Nephron progenitor cell (in vitro differentiated cells): Measurements from ENCODE around the gene ADAM30.

ENCODE experiments used
- DNase-seq: peaks from one replicate; pipeline ENCODE4 v3.0.0; 2021
- H3K27ac Mint-ChIP-seq: 2 replicates; pipeline ENCODE4 v1.8.0; 2021; ENCODE audit warnings: mild to moderate bottlenecking, moderate library complexity, mixed read lengths
- H3K27me3 Mint-ChIP-seq: 2 replicates; pipeline ENCODE4 v1.8.0; 2021; ENCODE audit warnings: mild to moderate bottlenecking, low read depth, mixed read lengths; ENCODE audit not compliant: poor library complexity
- H3K36me3 Mint-ChIP-seq: 2 replicates; pipeline ENCODE4 v1.8.0; 2021; ENCODE audit warnings: low read depth, mixed read lengths
- H3K4me1 Mint-ChIP-seq: 2 replicates; pipeline ENCODE4 v1.8.0; 2021; ENCODE audit warnings: mixed read lengths
- H3K4me3 Mint-ChIP-seq: 2 replicates; pipeline ENCODE4 v1.8.0; 2021; ENCODE audit warnings: mild to moderate bottlenecking, moderate library complexity, mixed read lengths
- H3K9me3 Mint-ChIP-seq: 2 replicates; pipeline ENCODE4 v1.8.0; 2021; ENCODE audit warnings: mild to moderate bottlenecking, moderate library complexity, mixed read lengths
- CTCF ChIP-seq: fragments of 200-600 bp; sonication (generic); IDR thresholded peaks from 2 replicates; pipeline ENCODE4 v1.5.0; 2021; ENCODE audit warnings: antibody characterized with exemption

Gene ADAM30

GRCh38 chr1:119887427-119887826 lies 8.9 kb downstream of the ADAM30 start:
- Mint-ChIP-seq H3K36me3 (peaks cover 8% of the 10 kb centered on the region), H3K27ac (no peak overlapping the region)

GRCh38 chr1:119885903-119886783 lies 10.2 kb downstream of the ADAM30 start:
- H3K27ac Mint-ChIP-seq: no peak overlapping the region
- peak; percentile 42 for TF ChIP-seq CTCF
- peaks cover 26% of the 10 kb centered on the region for H3K27me3 Mint-ChIP-seq
- H3K4me3 Mint-ChIP-seq: no peak overlapping the region
- peaks cover 39% of the 10 kb centered on the region for H3K9me3 Mint-ChIP-seq
- H3K36me3 Mint-ChIP-seq: peaks cover 8% of the 10 kb centered on the region
- H3K4me1 Mint-ChIP-seq: no peaks in the 10 kb centered on the region
- DNase-seq: peak; percentile 47

More at GRCh38 chr1:119887427-119887826, 8.9 kb downstream of the ADAM30 start:
- DNase-seq: no peak
- Mint-ChIP-seq H3K4me3 (no peak overlapping the region), H3K27me3 (peaks cover 26% of the 10 kb centered on the region), H3K4me1 (no peaks in the 10 kb centered on the region), H3K9me3 (peaks cover 39% of the 10 kb centered on the region)
- no peak for TF ChIP-seq CTCF

- TF ChIP-seq CTCF: no peak
- Mint-ChIP-seq H3K4me1 (peaks cover 12% of the 10 kb centered on the region), H3K27ac (no peak overlapping the region), H3K4me3 (no peak overlapping the region), H3K36me3 (peaks cover 8% of the 10 kb centered on the region), H3K27me3 (peaks cover 26% of the 10 kb centered on the region), H3K9me3 (peaks cover 32% of the 10 kb centered on the region)
- DNase-seq: no peak
Observed at GRCh38 chr1:119884711-119885110, 11.6 kb downstream of the ADAM30 start.

GRCh38 chr1:119883826-119884225 lies 12.5 kb downstream of the ADAM30 start:
- H3K9me3 Mint-ChIP-seq: peaks cover 23% of the 10 kb centered on the region
- H3K27me3 Mint-ChIP-seq: peaks cover 26% of the 10 kb centered on the region
- H3K4me3 Mint-ChIP-seq: no peak overlapping the region
- no peak for TF ChIP-seq CTCF
- H3K4me1 Mint-ChIP-seq: peaks cover 13% of the 10 kb centered on the region
- DNase-seq: no peak
- no peak overlapping the region for H3K27ac Mint-ChIP-seq
- peaks cover 7% of the 10 kb centered on the region for H3K36me3 Mint-ChIP-seq

GRCh38 chr1:119882132-119883049 lies 13.9 kb downstream of the ADAM30 start:
- peaks cover 13% of the 10 kb centered on the region for H3K4me1 Mint-ChIP-seq
- H3K9me3 Mint-ChIP-seq: peaks cover 9% of the 10 kb centered on the region
- H3K4me3 Mint-ChIP-seq: no peak overlapping the region
- H3K36me3 Mint-ChIP-seq: no peaks in the 10 kb centered on the region
- H3K27me3 Mint-ChIP-seq: peaks cover 23% of the 10 kb centered on the region
- TF ChIP-seq CTCF: no peak
- no peak overlapping the region for H3K27ac Mint-ChIP-seq
- no peak for DNase-seq
